Colonic mucosa (tissue), 4 donors: Measurements from ENCODE around the gene SNRNP48. TPM values are rescaled to one million over a fixed set of nuclear protein-coding genes. Genes with fewer than 3 reads are reported as not detected.
A peak's percentile ranks its signal among the peaks of the same experiment; 100 is the strongest.

Experiments
- DNase-seq: peaks from one replicate; pipeline ENCODE4 v3.0.0-alpha.2; 2020
- H3K27ac ChIP-seq: fragments of 200-600 bp; one replicate; pipeline ENCODE4 v1.8.0; 2021
- H3K27me3 ChIP-seq: fragments of 200-600 bp; one replicate; pipeline ENCODE4 v1.8.0; 2021
- H3K36me3 ChIP-seq: fragments of 200-600 bp; one replicate; pipeline ENCODE4 v1.8.0; 2021
- H3K4me1 ChIP-seq: fragments of 200-600 bp; one replicate; pipeline ENCODE4 v1.8.0; 2021; ENCODE audit warnings: mild to moderate bottlenecking
- H3K4me3 ChIP-seq: fragments of 200-600 bp; one replicate; pipeline ENCODE4 v1.8.0; 2021
- H3K9ac ChIP-seq, 2 donors: one replicate each; pipeline ENCODE4 v1.7.0; 2013; ENCODE audit warnings: control low read depth in 2 of 2, low read depth in 2 of 2, low read length in 2 of 2
- H3K9me3 ChIP-seq: fragments of 200-600 bp; one replicate; pipeline ENCODE4 v1.8.0; 2021
- CTCF ChIP-seq: fragments of 200-600 bp; IDR thresholded peaks from one replicate; pipeline ENCODE4 v1.8.0; 2022; ENCODE audit warnings: antibody characterized with exemption, mild to moderate bottlenecking
- intact Hi-C: fragments of 100-400 bp; cut with DNase I; formaldehyde crosslinking; loops from one replicate; pipeline ENCODE4 v1.14.1; 2022
- total RNA-seq, 2 donors: library from RNA; stranded (reverse); fragmentation: NEBNext Ultra II Directional in 1 of 2; extraction: Animal tissue kit (Norgen Biotek cat#: 25700) in 1 of 2; gene quantifications; one replicate each; pipeline ENCODE4 v1.2.1, GENCODE V29; 2021
- donor health status: healthy.
- donor health status: DM: no; HTN: no; CAD: no.
- donor health status: DM: no; HTN: no; CAD: no.

SNRNP48 gene
- total RNA-seq, 2 donors from 2014 or later = 13.8 to 14.6 TPM

GRCh38 chr6:7559651-7560385 is 30.2 kb upstream of the SNRNP48 start:
- intact Hi-C loops = no loop called here
- H3K27ac ChIP-seq = peak overlapping the region; percentile 3
- H3K9ac ChIP-seq = peak overlapping the region in 1 of 2 donors; percentile 35
- H3K9me3 ChIP-seq = no peaks in the 10 kb centered on the region
- H3K36me3 ChIP-seq = no peaks in the 10 kb centered on the region
- no peaks in the 10 kb centered on the region for H3K4me1 ChIP-seq
- no peaks in the 10 kb centered on the region for H3K27me3 ChIP-seq
- no peak for TF ChIP-seq CTCF
- no peak overlapping the region for H3K4me3 ChIP-seq
- no peak for DNase-seq

DNA sequence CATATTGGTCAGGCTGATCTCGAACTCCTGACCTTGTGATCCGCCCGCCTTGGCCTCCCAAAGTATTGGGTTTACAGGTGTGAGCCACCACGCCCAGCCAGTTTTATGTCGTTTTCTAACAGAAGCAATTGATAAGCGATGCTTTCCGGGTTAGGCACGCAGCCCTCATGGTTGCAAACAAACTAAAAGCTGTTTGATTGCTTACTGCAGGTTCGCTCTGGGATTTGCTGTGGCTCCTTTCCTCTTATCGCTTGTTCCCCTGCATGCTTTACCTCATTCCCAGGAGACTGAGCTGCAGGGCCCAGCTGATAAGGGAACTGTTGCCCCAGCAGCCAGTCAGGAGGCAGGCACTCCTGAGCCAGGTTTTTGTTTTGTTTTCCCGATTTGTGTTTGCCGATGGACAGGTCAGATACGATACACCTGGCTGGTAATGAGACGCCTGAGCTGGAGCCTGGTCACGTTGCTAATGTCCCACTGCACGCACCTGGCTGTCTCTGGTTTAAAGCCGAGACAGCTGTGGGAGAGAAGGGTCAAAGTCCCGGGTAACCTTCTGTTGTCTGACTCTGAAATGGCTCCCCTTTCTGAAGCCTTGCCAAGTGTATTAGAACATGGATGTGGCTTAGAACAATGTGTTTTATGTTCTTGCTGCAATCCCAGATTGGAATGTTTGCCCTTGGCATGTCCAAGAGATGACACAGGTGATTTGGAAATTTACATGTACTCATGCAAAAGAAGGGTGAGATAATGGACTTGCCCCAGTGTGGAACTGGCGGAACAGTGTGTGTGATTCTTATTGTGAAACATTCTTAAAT is 28.6 kb upstream of the SNRNP48 start:
- H3K4me3 ChIP-seq = no peak overlapping the region
- peak overlapping the region; percentile 78 for H3K27ac ChIP-seq
- TF ChIP-seq CTCF = no peak
- no peaks in the 10 kb centered on the region for H3K4me1 ChIP-seq
- H3K9me3 ChIP-seq = no peaks in the 10 kb centered on the region
- H3K9ac ChIP-seq = no peak overlapping the region
- H3K27me3 ChIP-seq = no peaks in the 10 kb centered on the region
- peaks cover under 1% of the 10 kb centered on the region for H3K36me3 ChIP-seq
- peak; percentile 88 for DNase-seq
- intact Hi-C loops = no loop called here

GRCh38 chr6:7562769-7563168 is 27.2 kb upstream of the SNRNP48 start:
- intact Hi-C loops = no loop called here
- no peak overlapping the region for H3K9ac ChIP-seq
- no peaks in the 10 kb centered on the region for H3K4me1 ChIP-seq
- no peak overlapping the region for H3K4me3 ChIP-seq
- no peak for TF ChIP-seq CTCF
- no peaks in the 10 kb centered on the region for H3K27me3 ChIP-seq
- H3K36me3 ChIP-seq = peaks cover 5% of the 10 kb centered on the region
- DNase-seq = no peak
- no peaks in the 10 kb centered on the region for H3K9me3 ChIP-seq
- H3K27ac ChIP-seq = no peak overlapping the region

GRCh38 chr6:7566107-7566506 is 23.9 kb upstream of the SNRNP48 start:
- H3K36me3 ChIP-seq = peaks cover 13% of the 10 kb centered on the region
- no peak overlapping the region for H3K4me3 ChIP-seq
- no peak overlapping the region for H3K9ac ChIP-seq
- intact Hi-C loops = no loop called here
- TF ChIP-seq CTCF = no peak
- no peaks in the 10 kb centered on the region for H3K27me3 ChIP-seq
- DNase-seq = no peak
- no peaks in the 10 kb centered on the region for H3K9me3 ChIP-seq
- H3K27ac ChIP-seq = no peak overlapping the region
- no peaks in the 10 kb centered on the region for H3K4me1 ChIP-seq

DNA sequence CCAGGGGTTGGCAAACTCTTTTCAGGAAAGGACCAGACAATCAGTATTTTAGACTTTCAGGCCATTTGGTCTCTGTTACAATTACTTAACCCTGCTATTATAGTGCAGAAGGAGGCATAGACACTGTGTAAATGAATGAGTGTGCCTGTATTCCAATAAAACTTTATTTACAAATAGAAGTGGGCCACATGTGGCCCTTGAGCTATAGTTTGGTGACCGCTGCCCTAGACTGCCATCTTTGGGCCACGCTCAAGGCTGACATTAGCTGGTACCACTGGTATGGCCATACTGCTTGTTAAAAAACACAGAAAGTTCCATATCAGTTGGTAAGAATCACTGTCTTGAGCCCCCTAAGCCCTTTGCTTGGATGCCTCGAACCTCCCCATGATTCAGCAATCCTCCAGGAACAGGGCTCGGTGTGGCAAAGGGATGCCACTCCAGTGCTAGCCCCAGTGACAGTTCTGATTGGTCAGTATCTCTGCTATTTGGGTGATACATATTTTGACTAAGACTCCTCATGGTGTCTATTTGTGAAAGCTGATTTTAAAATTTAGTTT is 23.3 kb upstream of the SNRNP48 start:
- H3K9ac ChIP-seq = no peak overlapping the region
- intact Hi-C loops = no loop called here
- DNase-seq = no peak
- H3K4me3 ChIP-seq = no peak overlapping the region
- H3K27ac ChIP-seq = no peak overlapping the region
- H3K27me3 ChIP-seq = no peaks in the 10 kb centered on the region
- no peaks in the 10 kb centered on the region for H3K9me3 ChIP-seq
- H3K4me1 ChIP-seq = no peaks in the 10 kb centered on the region
- H3K36me3 ChIP-seq = peaks cover 13% of the 10 kb centered on the region
- no peak for TF ChIP-seq CTCF
